ENCODE measurements around the gene GFPT1.

GRCh38 chr2:69345434-69345833, 41.6 kb downstream of the GFPT1 start:
- TF ChIP-seq CTCF (IDR thresholded peaks at IDR 0.05), result no peak
- TF ChIP-seq POLR2A (IDR thresholded peaks at IDR 0.05), result no peak

All from body of pancreas (tissue), 4 donors.